OCI-LY3 (cell line): Measurements from ENCODE around the gene APOBR.
"Not testable (repeated sequence)": the region's sequence is repeated elsewhere in the genome, so short reads cannot be mapped to it uniquely, and the experiment has no call there.

Experiments
- H2AFZ ChIP-seq: fragments of 200-600, 300-600 bp; shearing (Covaris generic); 2 replicates; pipeline ENCODE4 v1.6.0; 2014; ENCODE audit warnings: antibody characterized with exemption, low read depth, low read length
- H3K27ac ChIP-seq: fragments of 200-600, 300-600 bp; sonication (generic); 2 replicates; pipeline ENCODE4 v1.5.1; 2014; ENCODE audit warnings: mild to moderate bottlenecking, low read length, moderate library complexity, mixed read lengths
- H3K27me3 ChIP-seq: fragments of 200-600, 300-600 bp; sonication (generic); 2 replicates; pipeline ENCODE4 v1.6.1; 2014; ENCODE audit warnings: low read depth, low read length, mixed read lengths
- H3K36me3 ChIP-seq: fragments of 200-600, 300-600 bp; sonication (generic); replicated peaks from 2 replicates; pipeline ENCODE3; 2014; ENCODE audit warnings: low read depth, low read length, mixed read lengths
- H3K4me1 ChIP-seq: fragments of 300-600, 200-600 bp; sonication (generic); 2 replicates; pipeline ENCODE4 v1.6.1; 2014; ENCODE audit warnings: low read length, mixed read lengths
- H3K4me2 ChIP-seq: fragments of 200-600, 300-600 bp; sonication (generic); 2 replicates; pipeline ENCODE4 v1.6.1; 2014; ENCODE audit warnings: low read length, mixed read lengths
- H3K4me3 ChIP-seq: fragments of 300-600, 200-600 bp; sonication (generic); 2 replicates; pipeline ENCODE4 v1.5.1; 2014; ENCODE audit warnings: antibody characterized with exemption, mild to moderate bottlenecking, low read length, moderate library complexity
- H3K79me2 ChIP-seq: fragments of 300-600, 200-600 bp; shearing (Covaris generic); 2 replicates; pipeline ENCODE4 v1.6.1; 2014; ENCODE audit warnings: mild to moderate bottlenecking, low read length, mixed read lengths
- H3K9ac ChIP-seq: fragments of 300-600, 200-600 bp; shearing (Covaris generic); 2 replicates; pipeline ENCODE4 v1.6.0; 2014; ENCODE audit warnings: mild to moderate bottlenecking, low read length, moderate library complexity
- H3K9me3 ChIP-seq: fragments of 200-600, 300-600 bp; shearing (Covaris generic); 2 replicates; pipeline ENCODE4 v1.6.1; 2014; ENCODE audit warnings: low read length, mixed read lengths; ENCODE audit not compliant: insufficient read depth
- H4K20me1 ChIP-seq: fragments of 200-600, 300-600 bp; sonication (generic); 2 replicates; pipeline ENCODE4 v1.6.1; 2016; ENCODE audit warnings: low read length, mixed read lengths; ENCODE audit not compliant: insufficient read depth
- EZH2phosphoT487 ChIP-seq: fragments of 200-600 bp; shearing (Covaris generic); IDR thresholded peaks from 2 replicates; pipeline ENCODE4 v1.6.1; 2018; ENCODE audit warnings: antibody characterized with exemption, mixed run types, low read depth
- TF ChIP-seq, protein P1 (sequence below): fragments of 200-600, 300-600 bp; sonication (generic); IDR thresholded peaks from 2 replicates; pipeline ENCODE4 v1.5.1; 2014; ENCODE audit warnings: antibody characterized with exemption, low read length, low read depth

Gene APOBR

DNA sequence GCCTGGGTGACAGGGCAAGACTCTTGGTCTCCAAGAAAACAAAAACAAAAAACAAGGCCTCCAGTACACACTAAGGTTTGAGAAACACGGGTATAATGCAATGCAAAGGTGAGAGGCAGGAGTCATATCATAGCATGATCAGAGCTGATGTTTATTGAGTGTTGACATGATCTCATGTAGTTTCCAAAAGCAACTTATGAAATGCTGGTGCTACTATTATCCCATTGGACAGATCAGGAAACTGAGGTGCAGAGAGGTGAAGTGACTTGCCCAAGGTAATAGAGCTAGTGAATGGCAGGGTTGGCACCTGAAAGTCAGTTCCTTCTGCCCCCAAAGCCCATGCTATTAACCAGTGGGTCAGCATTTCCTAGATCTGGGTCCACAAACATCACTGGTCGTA lies 19.2 kb upstream of the APOBR start:
- Histone ChIP-seq H3K36me3 (peaks cover 9% of the 10 kb centered on the region), H4K20me1 (no peaks in the 10 kb centered on the region), H3K9me3 (no peaks in the 10 kb centered on the region), H2AFZ (no peak overlapping the region), H3K79me2 (no peaks in the 10 kb centered on the region), H3K9ac (no peak overlapping the region), H3K4me3 (no peak overlapping the region), H3K4me1 (peaks cover 10% of the 10 kb centered on the region), H3K4me2 (no peak overlapping the region), H3K27me3 (no peaks in the 10 kb centered on the region), H3K27ac (no peak overlapping the region)
- TF ChIP-seq EZH2phosphoT487 = no peak
- TF ChIP-seq, protein P1, sequence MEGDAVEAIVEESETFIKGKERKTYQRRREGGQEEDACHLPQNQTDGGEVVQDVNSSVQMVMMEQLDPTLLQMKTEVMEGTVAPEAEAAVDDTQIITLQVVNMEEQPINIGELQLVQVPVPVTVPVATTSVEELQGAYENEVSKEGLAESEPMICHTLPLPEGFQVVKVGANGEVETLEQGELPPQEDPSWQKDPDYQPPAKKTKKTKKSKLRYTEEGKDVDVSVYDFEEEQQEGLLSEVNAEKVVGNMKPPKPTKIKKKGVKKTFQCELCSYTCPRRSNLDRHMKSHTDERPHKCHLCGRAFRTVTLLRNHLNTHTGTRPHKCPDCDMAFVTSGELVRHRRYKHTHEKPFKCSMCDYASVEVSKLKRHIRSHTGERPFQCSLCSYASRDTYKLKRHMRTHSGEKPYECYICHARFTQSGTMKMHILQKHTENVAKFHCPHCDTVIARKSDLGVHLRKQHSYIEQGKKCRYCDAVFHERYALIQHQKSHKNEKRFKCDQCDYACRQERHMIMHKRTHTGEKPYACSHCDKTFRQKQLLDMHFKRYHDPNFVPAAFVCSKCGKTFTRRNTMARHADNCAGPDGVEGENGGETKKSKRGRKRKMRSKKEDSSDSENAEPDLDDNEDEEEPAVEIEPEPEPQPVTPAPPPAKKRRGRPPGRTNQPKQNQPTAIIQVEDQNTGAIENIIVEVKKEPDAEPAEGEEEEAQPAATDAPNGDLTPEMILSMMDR = no peak

GRCh38 chr16:28477311-28477920 lies 17.0 kb upstream of the APOBR start:
- no peak for TF ChIP-seq EZH2phosphoT487
- TF ChIP-seq, protein P1 = no peak

DNA sequence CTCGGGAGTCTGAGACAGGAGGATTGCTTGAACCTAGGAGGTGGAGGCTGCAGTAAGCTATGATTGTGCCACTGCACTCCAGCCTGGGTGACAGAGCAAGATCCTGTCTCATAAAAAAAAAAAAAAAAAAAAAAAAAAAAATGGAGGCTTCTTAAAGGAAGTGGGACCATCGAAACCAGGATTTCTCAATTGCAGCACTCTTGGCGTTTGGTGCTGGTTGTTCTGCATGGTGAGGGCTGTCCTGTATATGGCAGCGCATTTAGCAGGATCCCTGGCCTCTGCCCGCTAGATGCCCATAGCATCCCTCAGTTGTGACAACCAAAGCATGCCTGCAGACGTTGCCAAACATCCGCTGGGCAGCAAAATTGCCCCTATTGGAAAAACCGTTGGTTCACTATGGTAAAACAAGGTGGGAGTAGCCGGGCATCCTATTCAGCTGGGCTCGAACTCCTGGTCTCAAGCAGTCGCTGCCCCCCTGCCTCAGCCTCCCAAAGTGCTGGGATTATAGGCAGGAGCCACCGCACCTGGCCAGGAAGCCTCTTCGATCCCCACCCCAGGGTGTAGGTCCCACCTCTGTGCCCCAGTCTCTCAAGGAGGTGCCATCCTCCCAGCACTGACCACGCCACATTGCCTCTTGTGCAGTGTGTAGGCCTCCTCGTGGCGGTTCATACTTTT lies 15.8 kb upstream of the APOBR start:
- peaks cover 22% of the 10 kb centered on the region for H3K36me3 ChIP-seq
- H3K9me3 ChIP-seq = no peaks in the 10 kb centered on the region
- no peak overlapping the region for H3K4me2 ChIP-seq
- H3K27ac ChIP-seq = no peak overlapping the region
- no peaks in the 10 kb centered on the region for H4K20me1 ChIP-seq
- no peak overlapping the region for H2AFZ ChIP-seq
- H3K27me3 ChIP-seq = no peaks in the 10 kb centered on the region
- TF ChIP-seq, protein P1 = no peak
- TF ChIP-seq EZH2phosphoT487 = no peak
- H3K79me2 ChIP-seq = no peaks in the 10 kb centered on the region
- no peak overlapping the region for H3K9ac ChIP-seq
- no peak overlapping the region for H3K4me3 ChIP-seq
- H3K4me1 ChIP-seq = peaks cover 5% of the 10 kb centered on the region

More at GRCh38 chr16:28477311-28477920, 17.0 kb upstream of the APOBR start:
- Histone ChIP-seq H3K9ac (no peak overlapping the region), H4K20me1 (no peaks in the 10 kb centered on the region), H3K36me3 (peaks cover 20% of the 10 kb centered on the region), H3K9me3 (no peaks in the 10 kb centered on the region), H2AFZ (no peak overlapping the region), H3K27me3 (no peaks in the 10 kb centered on the region), H3K79me2 (no peaks in the 10 kb centered on the region), H3K27ac (no peak overlapping the region), H3K4me1 (peaks cover 10% of the 10 kb centered on the region), H3K4me2 (no peak overlapping the region), H3K4me3 (no peak overlapping the region)

GRCh38 chr16:28482026-28482425 lies 12.4 kb upstream of the APOBR start:
- no peak overlapping the region for H2AFZ ChIP-seq
- no peaks in the 10 kb centered on the region for H3K27me3 ChIP-seq
- no peak overlapping the region for H3K4me2 ChIP-seq
- H3K79me2 ChIP-seq = no peaks in the 10 kb centered on the region
- H3K36me3 ChIP-seq = peaks cover 25% of the 10 kb centered on the region
- H3K27ac ChIP-seq = no peak overlapping the region
- H3K9ac ChIP-seq = no peak overlapping the region
- no peaks in the 10 kb centered on the region for H4K20me1 ChIP-seq
- no peak for TF ChIP-seq EZH2phosphoT487
- TF ChIP-seq, protein P1 = no peak
- H3K4me3 ChIP-seq = no peak overlapping the region
- H3K9me3 ChIP-seq = no peaks in the 10 kb centered on the region
- H3K4me1 ChIP-seq = no peaks in the 10 kb centered on the region

GRCh38 chr16:28483361-28483760 lies 11.1 kb upstream of the APOBR start:
- not testable (repeated sequence) for H3K9ac ChIP-seq, H3K4me1 ChIP-seq, H3K27me3 ChIP-seq, H3K9me3 ChIP-seq, H3K4me2 ChIP-seq, H2AFZ ChIP-seq, H4K20me1 ChIP-seq, H3K27ac ChIP-seq, H3K4me3 ChIP-seq, H3K79me2 ChIP-seq
- H3K36me3 ChIP-seq = peaks cover 25% of the 10 kb centered on the region
